ENCODE results near the gene CAMK1D.

- TF ChIP-seq, protein P1, sequence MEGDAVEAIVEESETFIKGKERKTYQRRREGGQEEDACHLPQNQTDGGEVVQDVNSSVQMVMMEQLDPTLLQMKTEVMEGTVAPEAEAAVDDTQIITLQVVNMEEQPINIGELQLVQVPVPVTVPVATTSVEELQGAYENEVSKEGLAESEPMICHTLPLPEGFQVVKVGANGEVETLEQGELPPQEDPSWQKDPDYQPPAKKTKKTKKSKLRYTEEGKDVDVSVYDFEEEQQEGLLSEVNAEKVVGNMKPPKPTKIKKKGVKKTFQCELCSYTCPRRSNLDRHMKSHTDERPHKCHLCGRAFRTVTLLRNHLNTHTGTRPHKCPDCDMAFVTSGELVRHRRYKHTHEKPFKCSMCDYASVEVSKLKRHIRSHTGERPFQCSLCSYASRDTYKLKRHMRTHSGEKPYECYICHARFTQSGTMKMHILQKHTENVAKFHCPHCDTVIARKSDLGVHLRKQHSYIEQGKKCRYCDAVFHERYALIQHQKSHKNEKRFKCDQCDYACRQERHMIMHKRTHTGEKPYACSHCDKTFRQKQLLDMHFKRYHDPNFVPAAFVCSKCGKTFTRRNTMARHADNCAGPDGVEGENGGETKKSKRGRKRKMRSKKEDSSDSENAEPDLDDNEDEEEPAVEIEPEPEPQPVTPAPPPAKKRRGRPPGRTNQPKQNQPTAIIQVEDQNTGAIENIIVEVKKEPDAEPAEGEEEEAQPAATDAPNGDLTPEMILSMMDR (IDR thresholded peaks at IDR 0.05 in 4 of 5, conservative IDR thresholded peaks at IDR 0.05 in 1 of 5), result no peak
- TF ChIP-seq POLR2A (IDR thresholded peaks at IDR 0.05), result no peak
Observed at GRCh38 chr10:12481924-12482323, 132.6 kb downstream of the CAMK1D start.

Measured in gastrocnemius medialis (tissue), 4 donors.